ENCODE measurements around the gene RPL27.
"Not testable (repeated sequence)": the region's sequence is repeated elsewhere in the genome, so short reads cannot be mapped to it uniquely, and the experiment has no call there.

RPL27 gene

GRCh38 chr17:42997390-42997983 lies 732 bp upstream of the RPL27 start:
- no peak for DNase-seq

DNA sequence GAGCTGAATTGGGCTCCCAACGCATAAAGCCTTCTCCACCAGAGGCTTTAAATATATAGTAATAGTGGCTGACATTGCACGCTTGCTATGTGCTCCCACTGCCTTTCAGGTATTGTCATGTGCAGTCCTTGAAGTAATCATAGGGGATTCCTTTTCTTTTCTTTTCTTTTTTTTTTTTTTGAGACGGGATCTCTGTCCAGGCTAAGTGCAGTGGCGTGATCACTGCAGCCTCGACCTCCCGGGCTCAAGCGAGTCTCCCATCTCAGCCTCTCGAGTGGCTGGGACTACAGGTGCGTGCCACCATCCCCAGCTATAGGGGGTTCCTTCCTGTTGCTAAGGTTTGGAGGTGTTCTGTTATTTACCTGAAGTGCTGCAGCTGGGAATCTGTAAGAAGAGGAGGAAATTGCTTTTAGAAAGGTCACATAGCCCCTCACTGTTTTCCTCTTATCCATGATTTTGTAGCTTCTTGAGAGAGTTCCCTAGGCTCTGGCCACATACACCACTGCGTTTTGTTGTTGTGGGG lies 845 bp downstream of the RPL27 start:
- DNase-seq, result no peak

DNA sequence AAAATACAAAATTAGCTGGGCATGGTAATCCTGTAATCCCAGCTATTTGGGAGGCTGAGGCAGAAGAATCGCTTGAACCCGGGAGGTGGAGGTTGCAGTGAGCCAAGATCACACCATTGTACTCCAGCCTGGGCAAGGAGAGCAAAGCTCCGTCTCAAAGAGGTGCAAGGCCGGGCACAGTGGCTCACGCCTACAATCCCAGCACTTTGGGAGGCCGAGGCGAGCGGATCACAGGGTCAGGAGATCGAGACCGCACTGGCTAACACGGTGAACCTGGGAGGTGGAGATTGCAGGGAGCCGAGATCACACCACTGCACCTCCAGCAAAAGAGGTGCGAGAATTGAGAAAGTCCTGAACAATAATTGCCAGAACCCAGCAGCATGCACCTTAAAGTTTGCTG lies 2.7 kb downstream of the RPL27 start:
- DNase-seq, result not testable (repeated sequence)

GRCh38 chr17:43003542-43004172 lies 5.4 kb downstream of the RPL27 start:
- no peak for DNase-seq

- peak; percentile 90 for DNase-seq
Observed at GRCh38 chr17:43006639-43007551, 8.7 kb downstream of the RPL27 start, which contains the start of gene IFI35. IFI35 (plus strand) TSS chr17:43006784; CDS start chr17:43006948, 164 bp downstream.

DNA sequence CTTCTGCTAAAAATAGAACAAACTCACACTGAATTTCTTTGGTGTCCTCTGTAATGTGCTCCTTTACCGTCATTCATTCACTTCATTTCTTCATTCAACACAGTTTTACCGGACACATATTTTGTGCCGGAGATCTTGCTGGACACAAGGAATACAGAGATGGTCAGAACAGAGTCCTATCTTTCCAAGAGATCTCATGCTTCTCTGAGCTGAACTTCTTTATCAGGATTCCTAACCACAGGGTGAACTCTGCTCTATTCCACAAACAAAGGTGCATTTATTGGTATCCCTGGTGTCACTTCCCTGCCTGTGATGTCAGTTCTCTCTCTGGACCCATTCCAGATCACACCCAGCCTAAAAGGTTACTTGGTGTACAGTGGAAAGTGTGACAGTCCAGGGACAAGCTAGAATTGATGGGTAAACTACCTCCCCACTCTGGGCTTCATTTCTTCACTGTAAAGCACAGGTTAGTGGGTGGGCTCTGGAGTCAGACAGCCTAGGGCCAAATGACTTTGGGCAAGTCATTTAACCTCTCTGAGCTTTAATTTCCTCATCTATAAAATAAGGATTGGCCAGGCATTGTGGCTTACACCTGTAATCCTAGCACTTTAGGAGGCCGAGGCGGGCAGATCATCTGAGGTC lies 12.6 kb downstream of the RPL27 start:
- DNase-seq, result no peak

- no peak for DNase-seq
Observed at GRCh38 chr17:43011728-43012472, 13.7 kb downstream of the RPL27 start.

GRCh38 chr17:43013296-43013695 lies 15.1 kb downstream of the RPL27 start:
- no peak for DNase-seq

GRCh38 chr17:43014020-43014648 lies 15.9 kb downstream of the RPL27 start:
- DNase-seq, result no peak

DNA sequence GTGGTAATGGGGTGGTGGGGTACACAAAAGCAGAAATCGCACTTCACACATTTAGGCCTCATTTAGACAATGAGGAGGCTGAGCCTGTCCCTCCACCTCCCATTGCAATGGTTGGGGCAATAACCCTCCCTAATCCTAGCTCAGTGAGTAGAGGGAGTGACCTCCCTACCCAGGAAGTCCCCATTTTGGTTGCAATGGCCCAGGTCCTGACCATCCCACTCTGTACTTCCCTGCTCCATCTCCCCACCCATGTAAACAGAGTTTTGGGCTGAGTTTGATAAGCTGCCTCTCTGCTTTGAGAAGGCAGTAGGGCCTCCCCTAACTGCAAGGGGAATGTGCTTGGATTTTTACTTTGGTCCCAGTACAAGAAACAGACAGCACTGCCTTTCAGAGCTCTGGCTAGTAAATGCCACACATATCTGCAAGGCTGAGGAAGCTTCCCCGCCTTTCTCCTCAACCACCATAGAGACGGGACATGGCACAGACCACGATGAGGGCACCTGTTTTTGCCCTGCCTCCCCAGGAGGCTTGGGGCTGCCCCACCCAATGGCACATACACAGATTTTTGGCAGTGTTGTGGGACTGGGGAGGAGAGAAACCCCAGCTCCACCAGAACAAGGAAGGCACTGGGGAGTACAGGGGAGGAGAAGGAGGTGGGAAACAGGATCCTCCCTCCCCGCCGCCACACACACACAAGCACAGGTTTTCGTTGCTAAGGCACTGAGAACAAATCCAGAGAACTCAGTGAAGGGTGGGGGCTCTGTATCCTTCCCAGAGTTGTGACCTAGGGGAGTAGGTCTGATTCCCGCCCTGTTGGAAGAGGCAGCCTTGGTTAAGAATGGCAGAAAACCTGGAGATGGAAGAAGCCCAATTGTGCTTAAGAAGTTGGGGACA lies 16.7 kb downstream of the RPL27 start:
- no peak for DNase-seq

GRCh38 chr17:43015579-43015978 lies 17.4 kb downstream of the RPL27 start:
- no peak for DNase-seq

GRCh38 chr17:43016216-43016615 lies 18.0 kb downstream of the RPL27 start:
- no peak for DNase-seq

GRCh38 chr17:43018008-43018853 lies 20.0 kb downstream of the RPL27 start:
- peak; percentile 22 for DNase-seq

DNA sequence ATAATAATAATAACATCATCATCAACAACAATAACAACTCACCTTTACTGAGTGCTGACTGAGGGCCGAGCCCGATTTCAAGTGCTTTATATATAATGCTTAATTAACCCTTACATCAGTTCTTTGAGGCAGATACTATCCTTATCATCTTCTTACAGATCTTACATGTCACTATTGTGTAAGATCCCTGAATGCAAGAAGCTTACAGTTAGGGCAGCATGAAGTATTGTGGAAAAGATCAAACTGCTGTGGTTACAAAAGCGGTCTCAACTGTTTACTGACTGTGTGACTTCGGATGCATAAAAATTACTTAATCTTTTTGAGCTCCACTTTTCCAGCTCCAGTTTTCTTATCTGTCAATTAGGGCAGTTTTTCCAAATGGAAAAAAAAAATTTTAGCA lies 20.7 kb downstream of the RPL27 start:
- DNase-seq, result no peak

- no peak for DNase-seq
Observed at GRCh38 chr17:43019418-43019817, 21.2 kb downstream of the RPL27 start.

DNA sequence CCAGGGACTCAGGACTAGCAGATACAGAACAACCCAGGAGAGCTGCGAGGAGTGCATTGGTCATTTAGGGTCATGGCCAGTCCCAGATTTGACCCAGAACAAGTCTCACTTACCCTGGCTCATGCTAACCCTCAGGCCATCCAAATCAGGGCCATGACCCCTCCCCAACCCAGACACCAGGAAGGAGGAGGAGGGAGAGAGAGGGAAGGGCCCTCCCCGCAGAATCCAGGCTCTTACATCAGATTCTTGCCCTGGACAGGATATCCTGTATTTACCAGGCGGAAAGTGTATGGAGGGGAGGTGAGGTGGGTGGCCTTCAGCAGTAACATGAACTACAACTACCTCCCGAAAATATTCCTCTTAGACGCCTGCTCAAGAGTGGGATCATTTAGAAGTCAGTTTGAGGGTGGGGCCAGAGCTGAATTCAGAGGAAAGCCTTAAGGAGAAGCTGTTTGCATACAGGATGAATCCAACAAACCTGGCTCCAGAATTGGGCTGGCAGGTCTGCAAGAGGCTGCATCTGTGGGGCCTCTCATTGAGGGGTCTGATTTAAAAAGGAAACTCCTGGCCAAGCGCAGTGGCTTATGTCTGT lies 21.9 kb downstream of the RPL27 start:
- no peak for DNase-seq

DNA sequence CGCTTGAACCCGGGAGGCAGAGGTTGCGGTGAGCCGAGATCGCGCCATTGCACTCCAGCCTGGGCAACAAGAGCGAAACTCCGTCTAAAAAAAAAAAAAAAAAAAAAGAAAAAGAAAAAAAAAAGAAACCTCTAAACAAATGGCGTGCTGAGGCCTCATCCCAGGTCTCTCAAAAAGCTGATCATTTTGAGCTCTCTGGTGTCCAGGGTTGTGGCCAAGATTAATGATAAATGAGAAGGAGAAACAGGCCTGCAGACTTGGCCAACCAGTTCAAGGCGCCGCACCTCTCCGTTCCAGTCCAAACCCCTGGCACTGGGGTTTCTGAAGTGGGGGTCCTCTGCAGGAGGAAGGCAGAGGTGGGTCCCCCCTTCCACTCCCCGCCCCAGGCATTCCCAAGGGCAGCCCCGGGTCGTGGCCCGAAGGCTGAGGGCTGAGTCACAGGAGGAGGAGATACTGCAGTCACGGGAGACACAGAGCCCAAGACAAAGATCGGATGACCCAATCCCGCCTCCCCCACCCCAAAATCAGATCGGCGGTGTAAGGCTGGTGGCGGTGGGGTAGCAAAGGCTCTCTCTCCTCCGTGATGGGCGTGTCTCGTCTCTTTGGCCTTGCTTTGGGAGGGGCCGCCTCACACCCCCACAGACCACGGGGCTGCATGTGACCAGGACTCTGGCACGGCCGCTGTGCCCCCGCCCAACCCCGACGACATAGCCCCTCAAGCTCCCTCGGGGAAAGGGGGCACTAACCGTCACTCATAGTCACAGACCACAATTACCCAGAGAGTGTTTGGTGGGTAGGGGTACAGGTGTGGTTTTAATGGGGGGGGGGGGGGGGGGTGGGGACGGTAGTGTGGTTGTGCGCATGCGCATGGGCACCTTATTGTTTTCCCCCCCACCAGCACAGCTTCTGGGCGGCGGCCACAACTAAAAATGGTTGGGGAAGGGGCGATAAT lies 22.8 kb downstream of the RPL27 start:
- peak; percentile 68 for DNase-seq
